CD14-positive monocyte (primary cell): Measurements from ENCODE around the gene ALPG. TPM values are rescaled to one million over a fixed set of nuclear protein-coding genes. Genes with fewer than 3 reads are reported as not detected.
"Not testable (repeated sequence)": the region's sequence is repeated elsewhere in the genome, so short reads cannot be mapped to it uniquely, and the experiment has no call there.

Experiments used
- DNase-seq, 3 donors: peaks; one replicate each; pipeline ENCODE4 v3.0.0-alpha.2; 2011 to 2022
- H2AFZ ChIP-seq: 2 replicates; pipeline ENCODE4 v1.6.0; 2012; ENCODE audit warnings: mild to moderate bottlenecking, low read depth, low read length, inconsistent platforms; ENCODE audit not compliant: insufficient read depth, poor library complexity, severe bottlenecking
- H3K27ac ChIP-seq, 2 donors: 1 replicate in 1 of 2; 2 replicates in 1 of 2; pipeline ENCODE4 v1.5.1; 2012 to 2013; ENCODE audit warnings: low read length in 2 of 2, control low read depth in 1 of 2, inconsistent platforms in 1 of 2, low read depth in 1 of 2, mild to moderate bottlenecking in 1 of 2
- H3K27me3 ChIP-seq, 2 donors: one replicate each; pipeline versions ENCODE4 v1.6.0 to v1.6.1; 2011 to 2013; ENCODE audit warnings: low read length in 2 of 2; ENCODE audit not compliant: control insufficient read depth in 2 of 2, insufficient read depth in 2 of 2
- H3K36me3 ChIP-seq, 2 donors: replicated peaks in 1 of 2; 1 replicate in 1 of 2; 2 replicates in 1 of 2; pipeline versions ENCODE4 v1.5.1 to v1.6.1; 2012 to 2013; ENCODE audit warnings: low read length in 2 of 2, control low read depth in 1 of 2, inconsistent platforms in 1 of 2, mild to moderate bottlenecking in 1 of 2; ENCODE audit not compliant: insufficient read depth in 2 of 2, control insufficient read depth in 1 of 2
- H3K4me1 ChIP-seq, 2 donors: 1 replicate in 1 of 2; 2 replicates in 1 of 2; pipeline versions ENCODE4 v1.5.1 to v1.6.1; 2012 to 2013; ENCODE audit warnings: low read length in 2 of 2, control low read depth in 1 of 2, inconsistent platforms in 1 of 2, mild to moderate bottlenecking in 1 of 2, moderate library complexity in 1 of 2; ENCODE audit not compliant: insufficient read depth in 2 of 2, control insufficient read depth in 1 of 2
- H3K4me2 ChIP-seq: replicated peaks from 2 replicates; pipeline ENCODE3; 2012; ENCODE audit warnings: low read length, moderate library complexity, mild to moderate bottlenecking; ENCODE audit not compliant: poor library complexity, severe bottlenecking; ENCODE audit errors: extremely low read depth
- H3K4me3 ChIP-seq, 3 experiments: fragments of 200-600 bp in 1 of 3; sonication (generic) in 1 of 3; replicated peaks in 1 of 3; 1 replicate in 2 of 3; 2 replicates in 1 of 3; pipeline ENCODE4 v1.5.1; 2011 to 2013; ENCODE audit warnings: low read length in 3 of 3, mild to moderate bottlenecking in 3 of 3, control low read depth in 2 of 3, low read depth in 2 of 3, inconsistent platforms in 1 of 3, moderate library complexity in 1 of 3
- H3K79me2 ChIP-seq: 2 replicates; pipeline ENCODE4 v1.6.0; 2012; ENCODE audit warnings: mild to moderate bottlenecking, control low read depth, inconsistent platforms, low read length, moderate library complexity; ENCODE audit not compliant: insufficient read depth
- H3K9ac ChIP-seq: 2 replicates; pipeline ENCODE4 v1.6.0; 2017; ENCODE audit warnings: low read length, mild to moderate bottlenecking; ENCODE audit not compliant: insufficient read depth, poor library complexity, severe bottlenecking
- H3K9me3 ChIP-seq, 2 donors: replicated peaks in 1 of 2; 1 replicate in 1 of 2; 2 replicates in 1 of 2; pipeline versions ENCODE4 v1.5.1 to v1.6.1; 2012 to 2013; ENCODE audit warnings: low read length in 2 of 2, control low read depth in 1 of 2; ENCODE audit not compliant: control insufficient read depth in 1 of 2, insufficient read depth in 1 of 2
- H4K20me1 ChIP-seq: 2 replicates; pipeline ENCODE4 v1.6.0; 2012; ENCODE audit warnings: mild to moderate bottlenecking, low read length, control low read depth, moderate library complexity; ENCODE audit not compliant: insufficient read depth
- H3K27ac Mint-ChIP-seq, 7 donors: one replicate each; pipeline ENCODE4 v1.8.0; 2020; ENCODE audit warnings: mild to moderate bottlenecking in 7 of 7, mixed read lengths in 7 of 7, moderate library complexity in 6 of 7, inconsistent platforms in 2 of 7
- H3K27me3 Mint-ChIP-seq, 3 donors: one replicate each; pipeline ENCODE4 v1.8.0; 2021 to 2022; ENCODE audit warnings: low read depth in 3 of 3, mild to moderate bottlenecking in 3 of 3, mixed read lengths in 3 of 3, moderate library complexity in 3 of 3, inconsistent platforms in 1 of 3
- H3K36me3 Mint-ChIP-seq, 2 donors: one replicate each; pipeline ENCODE4 v1.8.0; 2020; ENCODE audit warnings: mixed read lengths in 2 of 2, inconsistent platforms in 1 of 2, mild to moderate bottlenecking in 1 of 2
- H3K4me1 Mint-ChIP-seq: one replicate; pipeline ENCODE4 v1.8.0; 2020; ENCODE audit warnings: mild to moderate bottlenecking, mixed read lengths
- H3K4me3 Mint-ChIP-seq, 2 donors: one replicate each; pipeline ENCODE4 v1.8.0; 2020; ENCODE audit warnings: mild to moderate bottlenecking in 2 of 2, mixed read lengths in 2 of 2, moderate library complexity in 1 of 2
- H3K9me3 Mint-ChIP-seq, 7 donors: one replicate each; pipeline ENCODE4 v1.8.0; 2020 to 2022; ENCODE audit warnings: mixed read lengths in 7 of 7, mild to moderate bottlenecking in 6 of 7, moderate library complexity in 6 of 7, inconsistent platforms in 2 of 7
- WGBS: methylation state at CpG from one replicate; pipeline ENCODE4 v1.1.5; 2013; ENCODE audit warnings: missing lambda C conversion rate; ENCODE audit not compliant: insufficient coverage; 5-methylcytosine and 5-hydroxymethylcytosine counted together
- intact Hi-C, 2 donors: fragments of 100-400 bp; cut with micrococcal nuclease; formaldehyde crosslinking; loops; one replicate each; pipeline versions ENCODE4 v1.15.0 to v1.15.1; 2023
- polyA plus RNA-seq, 3 donors: library from polyadenylated mRNA; depleted of rRNA in 1 of 3; unstranded in 2 of 3; stranded (reverse) in 1 of 3; fragments of 300-500 nt in 2 of 3; fragments of >200 nt in 1 of 3; fragmentation: Illumina TruSeq in 2 of 3; gene quantifications; 1 replicate in 2 of 3; 2 replicates in 1 of 3; pipeline ENCODE4 v1.2.3, GENCODE V29; 2012 to 2021
- TF ChIP-seq, protein P1 (sequence below): fragments of 200-600 bp; IDR thresholded peaks from one replicate; pipeline ENCODE4 v1.8.0; 2022; ENCODE audit warnings: antibody characterized with exemption, mild to moderate bottlenecking

ALPG gene
- polyA plus RNA-seq, 3 donors: not detected

DNA sequence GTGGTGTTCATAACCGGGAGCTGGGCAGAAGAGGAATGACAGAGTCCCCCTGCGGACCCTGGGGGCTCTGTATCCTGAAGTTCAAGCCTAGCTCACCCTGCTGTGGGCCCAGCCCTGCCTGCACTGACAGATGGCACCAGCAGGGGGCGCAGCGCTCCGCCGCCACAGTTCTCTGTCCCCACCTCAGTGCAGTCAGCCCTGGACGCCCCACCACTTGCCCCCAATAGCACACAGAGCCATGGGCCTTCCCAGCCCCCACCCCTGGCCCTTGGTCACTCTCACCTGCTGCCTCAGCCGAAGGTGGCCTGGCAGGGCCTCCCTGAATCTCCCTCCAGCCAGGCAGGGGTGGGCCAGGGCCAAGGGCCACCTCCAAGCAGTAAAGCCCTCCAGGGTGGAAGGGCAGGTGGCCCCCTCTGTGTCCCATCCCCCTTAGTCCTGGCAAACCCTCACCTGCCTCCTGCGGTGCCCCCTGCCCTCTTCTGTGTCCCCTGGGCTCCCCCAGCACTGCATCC lies 39.7 kb downstream of the ALPG start:
- DNase-seq, H2AFZ ChIP-seq, H3K9me3 Mint-ChIP-seq, H3K4me1 ChIP-seq, H3K27me3 ChIP-seq, H3K27ac Mint-ChIP-seq, H3K9me3 ChIP-seq, H3K27me3 Mint-ChIP-seq, H3K36me3 Mint-ChIP-seq, H3K4me3 ChIP-seq, H3K4me2 ChIP-seq, intact Hi-C loops, H4K20me1 ChIP-seq, H3K79me2 ChIP-seq, H3K36me3 ChIP-seq, H3K4me3 Mint-ChIP-seq, H3K27ac ChIP-seq, H3K9ac ChIP-seq, H3K4me1 Mint-ChIP-seq: not testable (repeated sequence)
- 100% methylated on average over 1 of the region's 9 CpGs for WGBS
- TF ChIP-seq, protein P1, sequence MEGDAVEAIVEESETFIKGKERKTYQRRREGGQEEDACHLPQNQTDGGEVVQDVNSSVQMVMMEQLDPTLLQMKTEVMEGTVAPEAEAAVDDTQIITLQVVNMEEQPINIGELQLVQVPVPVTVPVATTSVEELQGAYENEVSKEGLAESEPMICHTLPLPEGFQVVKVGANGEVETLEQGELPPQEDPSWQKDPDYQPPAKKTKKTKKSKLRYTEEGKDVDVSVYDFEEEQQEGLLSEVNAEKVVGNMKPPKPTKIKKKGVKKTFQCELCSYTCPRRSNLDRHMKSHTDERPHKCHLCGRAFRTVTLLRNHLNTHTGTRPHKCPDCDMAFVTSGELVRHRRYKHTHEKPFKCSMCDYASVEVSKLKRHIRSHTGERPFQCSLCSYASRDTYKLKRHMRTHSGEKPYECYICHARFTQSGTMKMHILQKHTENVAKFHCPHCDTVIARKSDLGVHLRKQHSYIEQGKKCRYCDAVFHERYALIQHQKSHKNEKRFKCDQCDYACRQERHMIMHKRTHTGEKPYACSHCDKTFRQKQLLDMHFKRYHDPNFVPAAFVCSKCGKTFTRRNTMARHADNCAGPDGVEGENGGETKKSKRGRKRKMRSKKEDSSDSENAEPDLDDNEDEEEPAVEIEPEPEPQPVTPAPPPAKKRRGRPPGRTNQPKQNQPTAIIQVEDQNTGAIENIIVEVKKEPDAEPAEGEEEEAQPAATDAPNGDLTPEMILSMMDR: peak; percentile 27

DNA sequence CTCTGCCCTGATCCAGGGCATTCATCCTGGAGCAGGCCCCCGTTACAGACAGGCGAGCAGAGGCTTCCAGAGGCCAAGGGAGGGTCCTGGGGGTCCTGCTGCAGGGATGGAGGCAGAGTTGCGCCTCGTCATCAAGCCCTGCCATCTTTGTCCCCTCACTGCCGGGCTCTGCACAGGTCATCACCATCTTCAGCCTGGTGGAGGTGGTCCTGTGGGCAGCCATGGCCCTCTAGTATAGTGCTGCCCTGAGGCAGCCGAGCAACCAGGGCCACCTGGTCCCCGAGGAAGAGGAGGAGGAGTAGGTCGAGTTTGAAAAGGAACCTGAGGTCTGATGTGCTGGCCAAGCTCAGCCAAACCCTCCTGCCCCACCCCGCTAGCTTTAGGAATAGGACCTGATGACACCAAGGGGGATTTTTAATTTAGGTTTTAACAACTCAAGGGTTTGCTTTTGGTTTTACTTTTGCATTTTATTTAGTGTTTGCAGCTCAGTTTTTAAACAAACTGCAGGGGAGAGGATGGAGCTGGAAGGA lies 40.5 kb downstream of the ALPG start:
- Mint-ChIP-seq H3K4me3 (no peak overlapping the region), H3K27ac (no peak overlapping the region), H3K27me3 (peaks cover 2 to 6% (median 2%) of the 10 kb centered on the region in 3 donors), H3K9me3 (no peaks in the 10 kb centered on the region), H3K4me1 (no peaks in the 10 kb centered on the region), H3K36me3 (no peaks in the 10 kb centered on the region)
- no peaks in the 10 kb centered on the region for H3K4me1 ChIP-seq
- H3K4me2 ChIP-seq: no peak overlapping the region
- no peaks in the 10 kb centered on the region for H4K20me1 ChIP-seq
- no peaks in the 10 kb centered on the region for H3K79me2 ChIP-seq
- WGBS: 86% methylated on average over 7 of the region's 9 CpGs
- no peak overlapping the region for H3K27ac ChIP-seq
- no peak overlapping the region for H3K4me3 ChIP-seq
- no peaks in the 10 kb centered on the region for H3K9me3 ChIP-seq
- no peaks in the 10 kb centered on the region for H3K36me3 ChIP-seq
- no peak overlapping the region for H3K9ac ChIP-seq
- no peak overlapping the region for H2AFZ ChIP-seq
- TF ChIP-seq, protein P1: no peak
- intact Hi-C loops: no loop called here
- no peak for DNase-seq
- no peaks in the 10 kb centered on the region for H3K27me3 ChIP-seq
